ENCODE measurements around the gene PADI3.

GRCh38 chr1:17200246-17200645, 48.7 kb upstream of the PADI3 start:
- no peak for TF ChIP-seq CTCF (conservative IDR thresholded peaks at IDR 0.05 in 1 of 2, IDR thresholded peaks at IDR 0.05 in 1 of 2; ENCODE audit: low read depth in 1 of 2, low read length in 2 of 2)
- no peak for TF ChIP-seq EZH2 (IDR thresholded peaks at IDR 0.05; ENCODE audit: low read length, missing control alignments)
